Measurements from ENCODE around the gene HJURP. TPM values are rescaled to one million over a fixed set of nuclear protein-coding genes. Genes with fewer than 3 reads are reported as not detected.
A peak's percentile ranks its signal among the peaks of the same experiment; 100 is the strongest.
"Not testable (repeated sequence)": the region's sequence is repeated elsewhere in the genome, so short reads cannot be mapped to it uniquely, and the experiment has no call there.

HJURP gene
- polyA plus RNA-seq, 1 donor (not counting 4 experiments of a cell fraction or from before 2014, with no cell fraction given), result 20.2 TPM

DNA sequence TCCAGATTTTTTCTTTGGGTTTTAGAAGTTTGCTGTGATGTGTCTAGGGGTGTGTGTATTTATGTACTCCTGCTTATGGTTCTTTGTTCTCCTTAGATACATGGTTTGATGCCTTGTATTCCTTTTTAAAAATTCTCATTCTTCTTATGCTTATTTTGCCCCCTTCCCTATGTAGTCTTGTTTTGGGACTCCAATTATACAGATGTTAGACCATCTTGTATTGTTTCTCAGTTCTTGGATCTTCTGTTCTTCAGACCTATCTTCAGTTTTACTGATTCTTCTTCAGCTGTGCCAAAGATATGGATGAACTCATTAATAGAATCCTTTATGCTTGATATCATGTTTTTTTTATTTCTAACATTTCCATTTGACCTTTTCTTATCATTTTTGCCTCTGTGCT, 28.0 kb upstream of the HJURP start:
- no peak overlapping the region for H3K27ac ChIP-seq (ENCODE audit: control insufficient read depth, insufficient read depth, low read length)
- no peak overlapping the region for H2AFZ ChIP-seq (ENCODE audit: control insufficient read depth, low read length)
- no peak overlapping the region for H3K4me2 ChIP-seq (ENCODE audit: control insufficient read depth, extremely low read depth, insufficient read depth, low read depth, low read length)
- H3K4me1 ChIP-seq (ENCODE audit: control insufficient read depth, extremely low read depth, insufficient read depth, low read length), result no peaks in the 10 kb centered on the region
- H3K9ac ChIP-seq (ENCODE audit: control insufficient read depth, extremely low read depth, insufficient read depth, low read length), result no peak overlapping the region
- TF ChIP-seq, protein P1, sequence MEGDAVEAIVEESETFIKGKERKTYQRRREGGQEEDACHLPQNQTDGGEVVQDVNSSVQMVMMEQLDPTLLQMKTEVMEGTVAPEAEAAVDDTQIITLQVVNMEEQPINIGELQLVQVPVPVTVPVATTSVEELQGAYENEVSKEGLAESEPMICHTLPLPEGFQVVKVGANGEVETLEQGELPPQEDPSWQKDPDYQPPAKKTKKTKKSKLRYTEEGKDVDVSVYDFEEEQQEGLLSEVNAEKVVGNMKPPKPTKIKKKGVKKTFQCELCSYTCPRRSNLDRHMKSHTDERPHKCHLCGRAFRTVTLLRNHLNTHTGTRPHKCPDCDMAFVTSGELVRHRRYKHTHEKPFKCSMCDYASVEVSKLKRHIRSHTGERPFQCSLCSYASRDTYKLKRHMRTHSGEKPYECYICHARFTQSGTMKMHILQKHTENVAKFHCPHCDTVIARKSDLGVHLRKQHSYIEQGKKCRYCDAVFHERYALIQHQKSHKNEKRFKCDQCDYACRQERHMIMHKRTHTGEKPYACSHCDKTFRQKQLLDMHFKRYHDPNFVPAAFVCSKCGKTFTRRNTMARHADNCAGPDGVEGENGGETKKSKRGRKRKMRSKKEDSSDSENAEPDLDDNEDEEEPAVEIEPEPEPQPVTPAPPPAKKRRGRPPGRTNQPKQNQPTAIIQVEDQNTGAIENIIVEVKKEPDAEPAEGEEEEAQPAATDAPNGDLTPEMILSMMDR (optimal IDR thresholded peaks at IDR 0.05 in 1 of 3, IDR thresholded peaks at IDR 0.05 in 1 of 3, conservative IDR thresholded peaks at IDR 0.05 in 1 of 3; ENCODE audit: extremely low read depth in 1 of 3, insufficient read depth in 2 of 3, low read length in 3 of 3), result no peak
- no peak for TF ChIP-seq EZH2 (IDR thresholded peaks at IDR 0.05; ENCODE audit: low read length)
- no peaks in the 10 kb centered on the region for H4K20me1 ChIP-seq (ENCODE audit: control insufficient read depth, extremely low read depth, insufficient read depth, low read length)
- no peaks in the 10 kb centered on the region for H3K36me3 ChIP-seq (ENCODE audit: control insufficient read depth in 2 of 2, extremely low read depth in 1 of 2, insufficient read depth in 2 of 2, low read length in 2 of 2)
- no peaks in the 10 kb centered on the region for H3K27me3 ChIP-seq (ENCODE audit: control insufficient read depth, extremely low read depth, insufficient read depth, low read length)
- no peaks in the 10 kb centered on the region for H3K9me1 ChIP-seq (ENCODE audit: control insufficient read depth, extremely low read depth, insufficient read depth, low read length)
- no peaks in the 10 kb centered on the region for H3K79me2 ChIP-seq (ENCODE audit: control insufficient read depth, insufficient read depth, low read length)
- dilution Hi-C loops (cut with MboI; ENCODE audit: extremely low pct_ligation_motif_present, low sequenced_read_pairs), result no loop called here
- no peaks in the 10 kb centered on the region for H3K9me3 ChIP-seq (ENCODE audit: control insufficient read depth, low read depth, low read length)
- no peak overlapping the region for H3K4me3 ChIP-seq (ENCODE audit: control insufficient read depth in 2 of 3, extremely low read depth in 1 of 3, insufficient read depth in 2 of 3, low read depth in 1 of 3, low read length in 3 of 3)
- FAIRE-seq, result no peak
- no peak for DNase-seq (ENCODE audit: low read depth, low spot score)

DNA sequence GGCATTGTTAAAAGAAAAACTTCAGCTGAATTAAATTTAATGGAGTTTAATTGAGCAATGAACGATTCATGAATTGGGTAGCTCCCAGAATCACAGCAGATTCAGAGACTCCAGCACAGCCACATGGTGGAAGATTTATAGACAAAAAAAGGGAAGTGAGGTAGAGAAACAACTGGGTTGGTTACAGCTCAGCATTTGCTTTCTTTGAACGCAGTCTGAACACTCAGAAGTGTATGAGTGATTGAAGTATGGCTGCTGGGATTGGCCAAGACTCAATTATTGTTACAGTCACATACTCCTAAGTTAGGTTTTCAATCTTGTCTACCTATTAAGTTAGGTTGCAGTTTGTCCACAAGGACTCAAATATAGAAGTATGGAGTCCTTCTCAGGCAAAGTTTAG, 17.8 kb upstream of the HJURP start:
- H3K9me1 ChIP-seq (ENCODE audit: control insufficient read depth, extremely low read depth, insufficient read depth, low read length); H4K20me1 ChIP-seq (ENCODE audit: control insufficient read depth, extremely low read depth, insufficient read depth, low read length); H3K4me1 ChIP-seq (ENCODE audit: control insufficient read depth, extremely low read depth, insufficient read depth, low read length); H2AFZ ChIP-seq (ENCODE audit: control insufficient read depth, low read length); DNase-seq (ENCODE audit: low read depth, low spot score); H3K36me3 ChIP-seq (ENCODE audit: control insufficient read depth in 2 of 2, extremely low read depth in 1 of 2, insufficient read depth in 2 of 2, low read length in 2 of 2); H3K4me3 ChIP-seq (ENCODE audit: control insufficient read depth in 2 of 3, extremely low read depth in 1 of 3, insufficient read depth in 2 of 3, low read depth in 1 of 3, low read length in 3 of 3); H3K9me3 ChIP-seq (ENCODE audit: control insufficient read depth, low read depth, low read length); H3K27ac ChIP-seq (ENCODE audit: control insufficient read depth, insufficient read depth, low read length); H3K9ac ChIP-seq (ENCODE audit: control insufficient read depth, extremely low read depth, insufficient read depth, low read length); H3K79me2 ChIP-seq (ENCODE audit: control insufficient read depth, insufficient read depth, low read length); H3K27me3 ChIP-seq (ENCODE audit: control insufficient read depth, extremely low read depth, insufficient read depth, low read length); H3K4me2 ChIP-seq (ENCODE audit: control insufficient read depth, extremely low read depth, insufficient read depth, low read depth, low read length); dilution Hi-C loops (cut with MboI; ENCODE audit: extremely low pct_ligation_motif_present, low sequenced_read_pairs): not testable (repeated sequence)
- peak; percentile 9 for FAIRE-seq

DNA sequence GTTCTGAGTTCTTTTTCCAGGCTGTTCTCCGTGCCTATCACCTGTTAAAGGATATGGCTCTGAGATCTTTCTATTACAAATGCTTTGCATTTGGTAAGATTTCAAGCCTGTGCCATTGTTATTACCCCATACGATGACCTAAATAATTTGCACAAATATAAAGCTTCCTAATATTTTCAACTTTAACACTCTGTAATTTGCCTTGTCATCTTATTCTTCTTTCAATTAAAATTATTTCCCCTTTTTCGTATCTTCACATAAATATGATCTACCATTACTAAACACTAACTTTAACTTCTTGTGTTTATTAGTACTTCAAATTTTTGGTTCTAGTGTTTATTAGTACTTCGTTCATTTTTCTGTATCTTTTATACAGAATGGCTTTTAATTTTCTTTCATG, 17.1 kb upstream of the HJURP start:
- Histone ChIP-seq H3K36me3 (ENCODE audit: control insufficient read depth in 2 of 2, extremely low read depth in 1 of 2, insufficient read depth in 2 of 2, low read length in 2 of 2) (peaks cover under 1 to 4% of the 10 kb centered on the region in 2 experiments), H3K9ac (ENCODE audit: control insufficient read depth, extremely low read depth, insufficient read depth, low read length) (no peak overlapping the region), H3K4me1 (ENCODE audit: control insufficient read depth, extremely low read depth, insufficient read depth, low read length) (no peaks in the 10 kb centered on the region), H3K9me1 (ENCODE audit: control insufficient read depth, extremely low read depth, insufficient read depth, low read length) (no peaks in the 10 kb centered on the region), H3K4me3 (ENCODE audit: control insufficient read depth in 2 of 3, extremely low read depth in 1 of 3, insufficient read depth in 2 of 3, low read depth in 1 of 3, low read length in 3 of 3) (no peak overlapping the region), H3K27ac (ENCODE audit: control insufficient read depth, insufficient read depth, low read length) (no peak overlapping the region), H3K79me2 (ENCODE audit: control insufficient read depth, insufficient read depth, low read length) (no peaks in the 10 kb centered on the region), H3K27me3 (ENCODE audit: control insufficient read depth, extremely low read depth, insufficient read depth, low read length) (no peaks in the 10 kb centered on the region), H4K20me1 (ENCODE audit: control insufficient read depth, extremely low read depth, insufficient read depth, low read length) (no peaks in the 10 kb centered on the region), H3K9me3 (ENCODE audit: control insufficient read depth, low read depth, low read length) (no peaks in the 10 kb centered on the region), H3K4me2 (ENCODE audit: control insufficient read depth, extremely low read depth, insufficient read depth, low read depth, low read length) (no peak overlapping the region), H2AFZ (ENCODE audit: control insufficient read depth, low read length) (no peak overlapping the region)
- no peak for TF ChIP-seq EZH2 (IDR thresholded peaks at IDR 0.05; ENCODE audit: low read length)
- TF ChIP-seq, protein P1 (optimal IDR thresholded peaks at IDR 0.05 in 1 of 3, IDR thresholded peaks at IDR 0.05 in 1 of 3, conservative IDR thresholded peaks at IDR 0.05 in 1 of 3; ENCODE audit: extremely low read depth in 1 of 3, insufficient read depth in 2 of 3, low read length in 3 of 3), result no peak
- dilution Hi-C loops (cut with MboI; ENCODE audit: extremely low pct_ligation_motif_present, low sequenced_read_pairs), result no loop called here
- DNase-seq (ENCODE audit: low read depth, low spot score), result no peak
- FAIRE-seq, result no peak

Data from keratinocyte (primary cell).